SK-N-SH (cell line): Measurements from ENCODE around the gene CLCNKB. TPM values are rescaled to one million over a fixed set of nuclear protein-coding genes. Genes with fewer than 3 reads are reported as not detected.

Experiments used
- CTCF ChIA-PET: fragments of 300-600, 350-600 bp; formaldehyde crosslinking; extraction: SDS; loops from one replicate; lab custom pipeline; 2021; lab: Yijun Ruan, JAX
- POLR2A ChIA-PET: fragments of 350-600 bp; sonication (Branson Sonifier 250); formaldehyde crosslinking; extraction: SDS; loops from one replicate; lab custom pipeline; 2020; ENCODE audit warnings: antibody characterized with exemption, inconsistent platforms; lab: Yijun Ruan, JAX
- DNase-seq: peaks from one replicate; pipeline ENCODE4 v3.0.0; 2012
- H2AFZ ChIP-seq: fragments of 200-600 bp; sonication (generic); 2 replicates; pipeline ENCODE4 v1.8.1; 2016; ENCODE audit warnings: antibody characterized with exemption, mild to moderate bottlenecking, low read depth
- H3F3A ChIP-seq: fragments of 200-600 bp; sonication (generic); replicated peaks from 2 replicates; pipeline ENCODE3; 2016; ENCODE audit warnings: antibody characterized with exemption, mild to moderate bottlenecking; ENCODE audit not compliant: insufficient read depth
- H3K27ac ChIP-seq, 2 experiments: fragments of 200-500 bp in 1 of 2; fragments of 200-600 bp in 1 of 2; sonication (Bioruptor generic) in 1 of 2; sonication (generic), shearing (Covaris generic) in 1 of 2; 2 replicates each; pipeline versions ENCODE4 v1.5.1 to v1.6.1; 2014 to 2016; ENCODE audit warnings: low read depth in 2 of 2, inconsistent platforms in 1 of 2, low read length in 1 of 2, mild to moderate bottlenecking in 1 of 2, mixed read lengths in 1 of 2
- H3K27me3 ChIP-seq: fragments of 200-600 bp; sonication (generic), shearing (Covaris generic); 2 replicates; pipeline ENCODE4 v1.6.1; 2016; ENCODE audit warnings: mixed run types; ENCODE audit not compliant: insufficient read depth
- H3K36me3 ChIP-seq, 2 experiments: fragments of 200-500 bp in 1 of 2; fragments of 200-600 bp in 1 of 2; sonication (Bioruptor generic) in 1 of 2; sonication (generic) in 1 of 2; replicated peaks in 1 of 2; 2 replicates each; pipeline versions ENCODE3 to v1.5.1; 2014 to 2016; ENCODE audit warnings: low read length in 1 of 2, mild to moderate bottlenecking in 1 of 2; ENCODE audit not compliant: insufficient read depth in 2 of 2, control insufficient read depth in 1 of 2
- H3K4me1 ChIP-seq, 2 experiments: fragments of 200-500 bp in 1 of 2; fragments of 200-600 bp in 1 of 2; sonication (Bioruptor generic) in 1 of 2; sonication (generic), shearing (Covaris generic) in 1 of 2; 2 replicates each; pipeline versions ENCODE4 v1.5.1 to v1.6.1; 2014 to 2016; ENCODE audit warnings: low read depth in 1 of 2, low read length in 1 of 2, mixed run types in 1 of 2; ENCODE audit not compliant: insufficient read depth in 2 of 2, control insufficient read depth in 1 of 2
- H3K4me2 ChIP-seq: fragments of 200-600 bp; sonication (generic), shearing (Covaris generic); 2 replicates; pipeline ENCODE4 v1.6.1; 2017; ENCODE audit warnings: mixed run types
- H3K4me3 ChIP-seq, 2 experiments: fragments of 200-500 bp in 1 of 2; fragments of 200-600 bp in 1 of 2; sonication (Bioruptor generic) in 1 of 2; sonication (generic), shearing (Covaris generic) in 1 of 2; 2 replicates each; pipeline versions ENCODE4 v1.5.1 to v1.8.1; 2014 to 2016; ENCODE audit warnings: low read depth in 2 of 2, inconsistent platforms in 1 of 2, low read length in 1 of 2, mild to moderate bottlenecking in 1 of 2, mixed read lengths in 1 of 2, moderate library complexity in 1 of 2
- H3K79me2 ChIP-seq: fragments of 200-600 bp; sonication (generic); 2 replicates; pipeline ENCODE4 v1.8.1; 2017; ENCODE audit warnings: mild to moderate bottlenecking; ENCODE audit not compliant: insufficient read depth
- H3K9ac ChIP-seq: fragments of 200-600 bp; sonication (generic); 2 replicates; pipeline ENCODE4 v1.6.1; 2017; ENCODE audit warnings: mixed run types
- H3K9me2 ChIP-seq: fragments of 200-600 bp; sonication (generic); 2 replicates; pipeline ENCODE4 v1.6.1; 2017; ENCODE audit warnings: mixed run types
- H3K9me3 ChIP-seq: fragments of 200-600 bp; sonication (generic); 2 replicates; pipeline ENCODE4 v1.6.1; 2017; ENCODE audit warnings: mixed run types, mild to moderate bottlenecking, moderate library complexity
- H4K20me1 ChIP-seq: fragments of 200-600 bp; sonication (generic); 2 replicates; pipeline ENCODE4 v1.6.1; 2017; ENCODE audit warnings: mild to moderate bottlenecking, mixed run types; ENCODE audit not compliant: insufficient read depth
- CHD2 ChIP-seq: fragments of 150-350 bp; IDR thresholded peaks from 2 replicates; pipeline ENCODE4 v1.6.1; 2018; ENCODE audit warnings: low read length; ENCODE audit not compliant: partially characterized antibody
- ELF1 ChIP-seq: IDR thresholded peaks from 2 replicates; pipeline ENCODE4 v1.4.0; 2012
- EP300 ChIP-seq, 2 experiments: IDR thresholded peaks; 2 replicates each; pipeline versions ENCODE4 v1.4.0 to v1.6.1; 2012; ENCODE audit warnings: borderline replicate concordance in 1 of 2, low read depth in 1 of 2, low read length in 1 of 2
- EZH2phosphoT487 ChIP-seq: fragments of 200-600 bp; sonication (generic); IDR thresholded peaks from 2 replicates; pipeline ENCODE4 v1.6.1; 2017; ENCODE audit warnings: low read depth, mixed run types, mild to moderate bottlenecking, antibody characterized with exemption, moderate library complexity, borderline replicate concordance
- FOSL2 ChIP-seq: IDR thresholded peaks from 2 replicates; pipeline ENCODE4 v1.4.0; 2012; ENCODE audit warnings: low read depth, mild to moderate bottlenecking, moderate library complexity, borderline replicate concordance
- FOXJ3 ChIP-seq: sonication (generic); formaldehyde crosslinking; IDR thresholded peaks from 2 replicates; pipeline ENCODE4 v1.5.1; 2020; ENCODE audit warnings: mild to moderate bottlenecking, missing genetic modification reagents
- MEF2A ChIP-seq: IDR thresholded peaks from 2 replicates; pipeline ENCODE4 v1.4.0; 2012; ENCODE audit warnings: low read depth, borderline replicate concordance
- MXI1 ChIP-seq: IDR thresholded peaks from 2 replicates; pipeline ENCODE4 v1.6.1; 2012; ENCODE audit warnings: mild to moderate bottlenecking, low read depth, low read length, improper control_type of control experiment
- NFIC ChIP-seq: IDR thresholded peaks from 2 replicates; pipeline ENCODE4 v1.4.0; 2012; ENCODE audit warnings: borderline replicate concordance
- RAD21 ChIP-seq: IDR thresholded peaks from 2 replicates; pipeline ENCODE4 v1.6.1; 2012; ENCODE audit warnings: mild to moderate bottlenecking, low read length
- RXRA ChIP-seq: IDR thresholded peaks from 2 replicates; pipeline ENCODE4 v1.4.0; 2012; ENCODE audit warnings: low read depth, mild to moderate bottlenecking, borderline replicate concordance
- SIN3A ChIP-seq: IDR thresholded peaks from 2 replicates; pipeline ENCODE4 v1.6.1; 2012; ENCODE audit warnings: low read depth, mild to moderate bottlenecking, low read length, moderate library complexity, borderline replicate concordance
- SMC3 ChIP-seq: IDR thresholded peaks from 2 replicates; pipeline ENCODE4 v1.6.1; 2012; ENCODE audit warnings: low read depth, low read length, improper control_type of control experiment
- WGBS: methylation state at CpG from one replicate; pipeline ENCODE4 v1.1.6; 2017; ENCODE audit warnings: low lambda C conversion rate; 5-methylcytosine and 5-hydroxymethylcytosine counted together
- polyA plus RNA-seq, 3 experiments: library from polyadenylated mRNA; depleted of rRNA; stranded (reverse); fragments of >200 nt; gene quantifications; 2 replicates each; pipeline ENCODE4 v1.2.3, GENCODE V29; 2012
- TF ChIP-seq, protein P1 (sequence below): IDR thresholded peaks from 2 replicates; pipeline ENCODE4 v1.4.0; 2012; ENCODE audit warnings: low read depth, borderline replicate concordance
- TF ChIP-seq, protein P2 (sequence below): fragments of 150-350 bp; IDR thresholded peaks from 2 replicates; pipeline ENCODE4 v1.6.1; 2017; ENCODE audit warnings: antibody characterized with exemption, low read length, low read depth, borderline replicate concordance

CLCNKB gene
- polyA plus RNA-seq, 1 of the 3 experiments (the other 2 are of a cell fraction), result 0.41 TPM

DNA sequence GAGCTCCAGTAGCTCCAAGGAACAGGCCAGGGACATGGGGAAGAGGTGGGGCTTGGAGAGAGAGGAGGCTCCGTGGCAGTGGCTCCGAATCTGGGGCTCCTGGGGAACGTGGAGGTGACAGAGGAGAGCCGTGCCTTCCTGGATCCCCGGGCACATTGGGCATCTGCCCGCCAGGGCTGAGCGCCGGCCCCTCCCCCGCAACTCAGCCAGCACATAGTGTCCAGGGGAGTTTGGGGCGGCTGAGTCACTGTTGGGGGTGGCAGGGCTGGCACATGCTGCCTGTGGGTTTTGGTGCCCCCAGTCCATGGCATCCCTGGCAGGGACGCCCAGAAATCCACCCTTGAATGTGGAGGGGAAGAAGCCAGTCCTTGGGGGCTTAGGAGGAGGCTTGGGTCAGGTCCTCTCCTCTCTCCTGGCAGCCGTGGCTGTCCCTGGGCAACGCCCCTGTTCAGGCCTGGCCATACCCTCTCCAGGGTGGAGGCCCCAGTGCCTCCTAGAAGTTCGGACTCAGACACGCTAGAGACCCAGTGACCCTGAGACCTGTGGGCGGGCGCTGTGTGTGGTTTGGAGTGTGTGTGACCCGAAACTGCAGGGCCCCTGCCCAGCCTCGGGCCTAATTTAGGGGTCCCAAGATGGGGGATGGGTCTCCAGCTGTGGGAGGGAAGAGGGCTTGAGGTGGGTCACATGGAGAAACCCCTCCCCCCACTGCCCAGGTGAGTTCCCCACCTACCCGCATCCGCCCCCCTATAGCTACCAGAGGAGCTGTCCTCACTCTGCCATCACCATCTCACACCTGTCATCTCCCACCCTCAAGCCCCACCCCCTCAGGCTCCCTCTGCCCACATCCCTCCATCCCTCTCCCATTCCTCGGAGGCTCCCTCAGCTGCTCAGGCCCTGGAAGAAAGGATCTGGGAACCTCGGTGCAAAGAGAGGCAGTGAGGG is 27.4 kb upstream of the CLCNKB start:
- H3K4me2 ChIP-seq, result no peak overlapping the region
- no peak for DNase-seq
- WGBS, result 85% methylated on average over 8 of the region's 23 CpGs
- no peak overlapping the region for H3K27ac ChIP-seq
- H2AFZ ChIP-seq, result no peak overlapping the region
- POLR2A ChIA-PET, result no interaction called here
- H3K79me2 ChIP-seq, result no peaks in the 10 kb centered on the region
- no peak overlapping the region for H3K9ac ChIP-seq
- H3K36me3 ChIP-seq, result no peaks in the 10 kb centered on the region
- CTCF ChIA-PET, result interaction anchor here (2.0 to 4.8 kb wide), 2 partner anchors 16 to 40 kb away, joined by 14 to 27 read pairs; no protein-coding TSS in a partner anchor
- H4K20me1 ChIP-seq, result no peaks in the 10 kb centered on the region
- H3K27me3 ChIP-seq, result no peaks in the 10 kb centered on the region
- H3F3A ChIP-seq, result no peaks in the 10 kb centered on the region
- H3K9me3 ChIP-seq, result no peaks in the 10 kb centered on the region
- H3K4me1 ChIP-seq, result peaks cover 10 to 57% of the 10 kb centered on the region in 2 experiments; a peak in 2 of 4 replicates
- no peaks in the 10 kb centered on the region for H3K9me2 ChIP-seq
- H3K4me3 ChIP-seq, result no peak overlapping the region
- no peak for TF ChIP-seq MXI1
- no peak for TF ChIP-seq SMC3
- TF ChIP-seq NFIC, result no peak

DNA sequence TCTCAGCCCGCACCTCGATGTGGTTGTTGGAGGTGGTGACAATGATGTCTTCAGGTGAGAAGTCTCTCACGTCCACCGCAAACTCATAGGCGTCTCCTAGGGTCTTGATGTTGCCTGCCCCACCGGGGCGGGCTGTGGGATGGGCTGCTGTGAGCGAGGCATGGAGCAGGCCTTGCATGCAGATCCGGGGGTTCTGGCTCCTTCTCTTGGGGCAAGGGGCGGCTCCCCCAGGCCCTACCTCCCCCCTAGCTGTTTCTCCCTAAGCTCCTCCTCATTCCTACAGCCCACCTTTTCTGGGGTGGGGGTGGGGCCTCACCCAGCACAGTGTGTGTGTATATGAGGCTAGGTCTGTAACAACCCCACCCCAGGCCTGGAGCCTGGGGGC is 26.5 kb upstream of the CLCNKB start:
- Histone ChIP-seq H3K4me3 (no peak overlapping the region), H3K79me2 (no peaks in the 10 kb centered on the region), H3K27me3 (no peaks in the 10 kb centered on the region), H4K20me1 (no peaks in the 10 kb centered on the region), H3K4me2 (no peak overlapping the region), H2AFZ (no peak overlapping the region), H3K36me3 (no peaks in the 10 kb centered on the region), H3K9ac (no peak overlapping the region), H3K9me2 (no peaks in the 10 kb centered on the region), H3K4me1 (peaks cover 10 to 57% of the 10 kb centered on the region in 2 experiments; a peak in 2 of 4 replicates), H3F3A (no peaks in the 10 kb centered on the region), H3K27ac (no peak overlapping the region; a peak in 1 of 4 replicates), H3K9me3 (no peaks in the 10 kb centered on the region)
- CTCF ChIA-PET, result interaction anchor here (2.0 kb wide), 1 partner anchor 15 kb away, joined by 9 read pairs; no protein-coding TSS in a partner anchor
- no peak for DNase-seq
- POLR2A ChIA-PET, result no interaction called here
- WGBS, result 98% methylated on average over 10 of the region's 10 CpGs
- no peak for TF ChIP-seq EZH2phosphoT487
- TF ChIP-seq EP300 (IDR thresholded peaks at IDR 0.05; ENCODE audit: borderline replicate concordance in 1 of 2, low read depth in 1 of 2, low read length in 1 of 2), result no peak

DNA sequence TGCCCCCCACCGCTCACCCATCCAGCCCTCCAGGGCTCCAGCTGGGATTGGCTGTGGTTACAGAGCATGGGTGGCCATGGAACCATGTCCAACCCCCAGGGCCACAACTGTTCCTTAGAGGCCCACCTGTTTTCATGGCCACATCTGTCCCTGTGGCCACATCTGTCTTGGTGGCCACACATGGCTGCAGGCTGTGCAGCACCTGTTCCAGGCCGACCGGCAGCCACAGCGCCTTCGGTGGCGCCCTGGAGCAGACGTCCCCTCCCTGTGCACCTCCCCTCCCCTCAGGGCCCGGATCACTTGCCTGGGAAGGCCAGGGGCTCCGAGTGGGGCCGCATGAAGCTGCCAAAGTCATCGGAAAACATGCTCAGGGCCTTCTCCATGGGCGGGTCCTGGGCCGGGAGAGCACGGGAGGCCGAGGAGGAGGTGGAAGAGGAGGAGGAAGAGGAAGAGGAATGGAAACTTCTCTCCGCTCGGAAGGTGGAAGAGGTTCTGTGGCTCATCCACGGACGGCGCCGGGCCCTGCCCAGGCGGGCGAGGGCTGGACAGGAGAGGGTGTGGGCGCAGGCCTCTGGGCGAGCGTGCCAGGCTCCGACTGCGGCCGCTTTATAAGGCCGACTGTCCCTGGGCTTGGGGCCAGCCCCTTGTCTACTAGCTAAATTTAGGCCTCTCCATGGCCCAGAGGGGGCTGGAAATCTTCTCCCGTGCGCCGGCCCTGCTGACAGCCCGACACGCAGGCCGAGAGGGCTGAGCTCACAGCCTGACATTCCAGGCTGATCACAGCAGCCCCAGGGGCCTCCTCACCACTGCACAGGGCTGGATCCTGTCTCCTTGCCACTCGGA is 25.9 kb upstream of the CLCNKB start, which contains the start of gene HSPB7:
HSPB7 (minus strand) TSS at position 583 of the 843 bp plus-strand sequence; CDS start at position 503, 80 bp downstream.
- Histone ChIP-seq H3K4me2 (no peak within 1 kb of the TSS), H3K4me3 (no peak within 1 kb of the TSS), H3K9ac (no peak within 1 kb of the TSS), H3K9me2 (no peaks in the 10 kb centered on the region), H2AFZ (no peak within 1 kb of the TSS), H4K20me1 (no peaks in the 10 kb centered on the region), H3K9me3 (no peaks in the 10 kb centered on the region), H3F3A (no peaks in the 10 kb centered on the region), H3K27ac (peak within 1 kb of the TSS in 1 of 2 experiments; percentile 22; a peak in 1 of 4 replicates), H3K27me3 (no peaks in the 10 kb centered on the region), H3K4me1 (peaks cover 10 to 57% of the 10 kb centered on the region in 2 experiments; a peak in 2 of 4 replicates), H3K79me2 (no peaks in the 10 kb centered on the region), H3K36me3 (no peaks in the 10 kb centered on the region)
- WGBS, result 84% methylated on average over 29 of the region's 37 CpGs
- DNase-seq, result peak; percentile 76
- ChIA-PET POLR2A (no interaction called here), CTCF (interaction anchor here (0.7 to 2.9 kb wide), 9 partner anchors 8 to 226 kb away, joined by 3 to 22 read pairs (median 5); partner anchors contain the start of genes CLCNKB and FAM131C)
- TF ChIP-seq SIN3A (no peak), ELF1 (no peak), FOSL2 (no peak), RXRA (no peak), RAD21 (no peak), FOXJ3 (CRISPR knock-in tag) (no peak), MEF2A (no peak), CHD2 (no peak)
- TF ChIP-seq, protein P1, sequence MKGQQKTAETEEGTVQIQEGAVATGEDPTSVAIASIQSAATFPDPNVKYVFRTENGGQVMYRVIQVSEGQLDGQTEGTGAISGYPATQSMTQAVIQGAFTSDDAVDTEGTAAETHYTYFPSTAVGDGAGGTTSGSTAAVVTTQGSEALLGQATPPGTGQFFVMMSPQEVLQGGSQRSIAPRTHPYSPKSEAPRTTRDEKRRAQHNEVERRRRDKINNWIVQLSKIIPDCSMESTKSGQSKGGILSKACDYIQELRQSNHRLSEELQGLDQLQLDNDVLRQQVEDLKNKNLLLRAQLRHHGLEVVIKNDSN, result no peak
- TF ChIP-seq, protein P2, sequence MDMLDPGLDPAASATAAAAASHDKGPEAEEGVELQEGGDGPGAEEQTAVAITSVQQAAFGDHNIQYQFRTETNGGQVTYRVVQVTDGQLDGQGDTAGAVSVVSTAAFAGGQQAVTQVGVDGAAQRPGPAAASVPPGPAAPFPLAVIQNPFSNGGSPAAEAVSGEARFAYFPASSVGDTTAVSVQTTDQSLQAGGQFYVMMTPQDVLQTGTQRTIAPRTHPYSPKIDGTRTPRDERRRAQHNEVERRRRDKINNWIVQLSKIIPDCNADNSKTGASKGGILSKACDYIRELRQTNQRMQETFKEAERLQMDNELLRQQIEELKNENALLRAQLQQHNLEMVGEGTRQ, result no peak
